Globus pallidus (tissue), 1 donor: ENCODE measurements around the gene RNF4.

ENCODE experiments used
- DNase-seq: peaks from one replicate; pipeline ENCODE4 v3.0.0-alpha.2; 2015; ENCODE audit warnings: low spot score

The RNF4 gene

DNA sequence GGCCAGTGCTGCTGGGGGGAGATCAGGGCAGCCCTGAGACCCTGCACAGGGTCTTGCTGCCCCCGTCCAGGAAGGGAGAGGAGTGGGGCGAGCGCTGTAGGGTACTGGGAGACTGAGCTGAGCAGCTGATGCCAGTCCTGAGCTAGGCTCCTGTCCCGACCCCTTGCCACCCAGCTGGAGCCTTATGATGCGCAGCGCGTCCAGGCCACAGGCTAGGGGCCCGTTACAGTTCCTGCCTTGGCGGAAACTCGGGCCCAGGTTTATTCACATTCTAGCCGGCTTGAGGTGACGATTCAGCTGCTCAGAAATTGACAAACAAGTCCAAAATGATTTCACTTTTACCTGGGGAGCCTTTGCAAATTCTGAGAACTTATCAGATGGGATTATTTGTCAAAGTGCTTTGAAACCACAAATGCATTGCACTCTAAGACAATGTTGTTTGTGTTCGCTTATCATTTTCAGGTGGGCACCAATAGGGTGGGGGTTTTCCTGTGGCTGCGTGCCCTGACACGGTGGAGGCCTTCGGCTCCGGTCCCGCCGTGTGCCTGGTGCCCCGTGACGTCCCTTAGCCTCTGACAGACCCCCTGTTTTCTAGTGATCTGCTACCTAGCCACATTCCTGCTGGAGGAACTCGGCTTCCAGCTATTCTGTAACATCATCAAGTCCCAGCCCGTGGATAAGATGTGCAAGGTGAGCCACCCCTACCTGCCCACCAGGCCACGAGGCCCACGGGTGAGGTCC lies 31.3 kb upstream of the RNF4 start:
- no peak for DNase-seq

DNA sequence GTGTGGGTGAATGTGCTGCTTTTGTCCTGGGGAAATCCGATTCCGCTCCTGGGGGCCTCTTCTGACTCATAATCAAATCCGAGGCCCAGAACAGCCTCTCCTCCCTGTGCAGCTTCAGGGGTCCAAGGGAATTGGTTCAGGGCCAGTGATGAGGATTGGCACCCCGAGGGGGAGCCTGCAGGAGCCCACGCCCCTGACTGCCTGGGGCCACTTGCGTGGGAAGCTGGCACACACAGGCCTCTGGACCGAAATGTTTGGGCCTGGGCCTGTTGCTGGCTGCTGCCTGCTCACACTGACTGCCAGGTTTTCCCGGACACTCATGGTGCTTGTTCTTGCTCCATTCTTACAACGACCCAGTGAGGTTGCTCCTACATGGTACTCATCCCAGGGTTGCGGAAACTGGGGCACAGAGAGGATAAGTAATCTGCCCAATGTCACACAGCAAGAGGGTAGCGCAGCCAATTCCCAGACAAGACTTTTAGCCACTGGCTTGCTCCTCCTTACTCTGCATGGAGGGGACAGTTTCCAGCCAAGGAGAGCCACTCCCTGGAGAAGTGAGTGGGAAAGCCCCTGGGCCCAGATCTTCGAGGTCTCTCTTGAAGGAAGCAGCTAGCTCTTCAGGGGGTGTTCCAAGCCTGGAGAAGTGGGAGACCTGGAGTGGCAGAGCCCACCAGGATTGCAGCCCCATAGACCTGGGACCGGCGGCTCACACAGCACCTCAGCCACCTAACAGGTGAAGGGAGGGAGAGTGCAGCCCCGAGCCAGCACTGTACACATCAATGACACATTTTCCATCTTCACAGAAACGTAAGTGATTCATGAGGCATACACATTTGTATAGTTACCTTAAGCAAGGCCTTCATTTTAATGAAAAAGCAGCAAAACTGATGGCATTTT lies 29.8 kb upstream of the RNF4 start:
- DNase-seq = peak; percentile 37

DNA sequence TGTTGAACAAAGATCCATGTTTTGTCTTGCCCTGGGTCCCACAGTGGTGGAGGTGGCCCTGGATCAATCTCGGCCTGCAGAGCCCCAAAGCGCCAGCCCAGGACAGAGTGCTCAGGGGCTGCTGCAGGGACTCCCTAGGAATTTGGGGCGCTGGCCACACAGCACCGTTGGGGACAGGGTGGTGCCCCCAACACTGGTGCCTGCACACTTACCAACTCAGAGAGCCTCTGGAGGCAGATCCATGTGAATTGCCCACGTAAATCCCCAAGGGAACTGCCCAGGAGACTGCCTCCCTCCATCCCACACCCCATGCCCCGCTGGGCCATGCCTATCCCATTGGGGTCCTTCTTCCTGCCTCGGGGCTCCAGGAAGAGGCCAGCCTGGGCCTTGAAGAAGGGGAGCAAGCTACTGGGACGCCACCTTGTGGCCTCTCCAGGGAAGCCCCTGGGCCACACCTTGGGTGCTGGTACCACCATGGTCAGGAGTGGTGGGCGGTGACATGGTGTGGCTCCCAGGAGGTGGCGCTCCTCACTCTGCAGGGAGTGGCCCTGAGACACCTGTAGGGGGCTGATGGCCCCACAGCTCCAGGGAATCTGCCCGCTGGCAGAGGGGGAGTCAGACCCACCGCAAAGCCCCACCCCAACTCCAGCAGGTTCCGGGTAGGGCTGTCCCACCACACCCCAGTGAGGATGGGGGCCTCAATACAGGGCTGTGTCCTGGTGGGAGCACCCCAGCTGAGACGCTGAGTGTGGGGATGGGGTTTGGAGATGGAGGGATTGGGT lies 27.3 kb upstream of the RNF4 start:
- no peak for DNase-seq

DNA sequence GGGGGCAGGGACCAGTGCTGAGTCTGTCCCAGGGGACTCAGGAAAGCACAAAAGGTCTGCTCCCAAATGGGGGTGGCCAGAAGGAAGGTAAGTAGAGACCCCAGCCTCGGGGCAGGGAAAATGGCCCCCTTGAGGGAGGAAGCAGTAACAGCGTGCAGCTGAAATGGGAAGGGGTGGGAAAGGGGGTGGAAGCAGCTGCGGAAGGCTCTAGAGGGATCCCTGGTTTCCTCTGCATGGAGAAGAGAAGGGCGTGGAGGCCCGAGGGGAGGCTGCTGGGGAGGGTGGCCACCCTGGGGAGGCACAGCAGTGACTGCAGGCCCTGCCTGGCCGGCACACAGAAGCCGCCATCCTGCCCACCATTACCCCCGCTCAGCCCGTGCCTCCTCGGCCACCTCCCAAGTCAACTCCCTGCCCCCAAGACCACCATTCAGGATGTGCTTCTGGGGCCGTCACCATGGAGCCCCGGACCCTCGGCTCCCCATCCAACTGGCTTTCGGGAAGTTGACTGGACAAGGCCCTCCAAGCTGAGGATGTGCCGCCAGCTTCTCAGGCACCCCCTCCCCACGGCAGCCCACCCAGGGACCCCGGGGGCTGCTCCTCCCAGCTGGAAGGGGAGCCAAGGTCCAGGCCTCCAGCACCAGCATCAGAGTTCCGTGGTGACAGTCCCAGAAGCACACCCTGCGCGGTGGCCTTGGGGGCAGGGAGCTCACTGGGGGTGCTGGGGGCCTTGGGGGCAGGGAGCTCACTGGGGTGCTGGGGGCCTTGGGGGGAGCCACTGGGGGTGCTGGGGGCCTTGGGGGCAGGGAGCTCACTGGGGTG lies 26.5 kb upstream of the RNF4 start:
- DNase-seq = no peak

DNA sequence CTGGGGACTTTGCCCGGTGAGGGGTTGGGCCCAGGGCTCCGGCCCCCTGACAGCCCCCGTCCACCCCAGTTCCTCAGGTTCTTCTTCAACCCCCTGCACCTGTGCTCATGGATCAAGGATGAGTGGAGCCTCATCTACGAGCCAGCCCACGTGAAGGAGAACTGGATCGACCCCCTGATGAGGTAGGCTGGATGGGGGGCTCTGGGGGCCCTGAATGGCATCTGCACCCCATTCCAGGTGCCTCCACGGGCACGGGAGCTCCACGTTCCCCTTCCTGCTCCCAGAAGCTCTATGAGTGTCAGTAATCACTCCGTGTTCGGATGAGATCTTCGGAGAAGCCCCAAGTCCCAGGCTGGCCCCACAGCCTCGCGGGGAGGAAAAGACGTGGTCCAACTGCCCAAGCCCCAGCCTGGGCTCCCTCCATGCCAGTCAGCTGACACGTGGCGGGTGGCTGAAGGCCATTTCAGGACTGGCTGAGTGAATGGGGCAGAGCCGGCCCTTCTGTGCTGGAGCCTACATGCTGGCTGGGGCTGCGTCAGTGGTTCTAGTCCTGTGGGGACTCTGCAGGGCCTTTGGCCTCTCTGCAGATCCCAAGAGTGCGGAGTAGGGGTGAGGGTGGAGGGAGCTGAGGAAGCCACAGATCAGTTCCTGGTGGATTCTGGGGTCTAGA lies 25.7 kb upstream of the RNF4 start:
- no peak for DNase-seq

DNA sequence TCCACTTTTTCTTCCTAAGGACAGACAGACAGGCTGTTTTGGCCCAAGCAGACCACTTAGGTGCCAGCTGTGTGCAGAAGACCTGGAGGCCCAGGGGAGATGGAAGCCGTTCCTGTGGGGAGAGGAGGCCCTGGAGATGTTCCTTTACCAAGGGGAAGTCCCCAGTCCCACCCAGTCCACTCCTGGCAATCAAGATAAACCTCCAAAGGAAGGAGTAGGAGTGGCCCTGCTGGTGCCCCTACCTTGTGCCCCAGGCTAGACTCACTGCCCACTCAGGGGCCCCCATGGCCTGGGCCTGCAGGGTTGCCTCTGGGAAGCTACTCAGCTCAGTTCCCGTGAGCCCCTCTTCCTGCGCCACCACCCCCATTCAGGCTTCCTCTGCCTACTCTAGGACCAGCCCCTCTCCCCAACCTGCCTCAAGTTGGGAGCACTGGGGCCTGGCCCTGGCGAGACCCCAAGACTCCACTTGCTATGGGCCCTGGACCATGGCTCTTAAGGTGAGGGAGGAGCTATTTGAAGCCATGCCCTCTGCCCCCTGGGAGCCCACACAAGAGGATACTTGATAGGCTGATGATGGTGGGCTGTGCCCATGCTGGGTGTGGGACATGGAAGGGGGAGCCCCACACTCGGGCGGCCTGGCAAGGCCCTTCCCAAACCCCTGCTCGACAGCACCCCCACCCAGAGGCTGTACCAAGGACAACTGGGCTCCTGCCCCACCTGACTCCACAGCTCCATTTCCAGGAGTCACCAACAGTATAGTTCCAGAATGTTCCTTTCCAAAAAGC lies 24.8 kb upstream of the RNF4 start:
- DNase-seq = no peak

DNA sequence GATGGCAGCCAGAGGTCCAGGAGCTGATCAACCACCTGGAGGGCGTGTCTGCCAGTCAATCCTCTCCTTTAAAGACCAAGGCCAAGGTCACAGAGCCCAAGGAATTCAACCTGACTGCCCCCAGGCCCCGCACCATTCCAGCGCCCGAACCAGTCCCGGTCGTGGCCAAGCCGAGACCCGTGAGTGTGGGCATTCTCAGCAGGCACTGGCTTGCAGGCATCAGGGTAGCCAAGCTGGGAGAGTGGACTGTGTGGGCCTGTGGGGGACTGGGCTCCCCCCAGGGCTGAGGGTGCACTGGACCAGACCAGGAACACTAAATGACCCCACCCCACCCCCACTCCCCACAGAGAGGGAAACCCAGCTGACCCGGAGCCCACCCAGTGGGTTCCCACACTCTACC lies 23.8 kb upstream of the RNF4 start:
- no peak for DNase-seq

DNA sequence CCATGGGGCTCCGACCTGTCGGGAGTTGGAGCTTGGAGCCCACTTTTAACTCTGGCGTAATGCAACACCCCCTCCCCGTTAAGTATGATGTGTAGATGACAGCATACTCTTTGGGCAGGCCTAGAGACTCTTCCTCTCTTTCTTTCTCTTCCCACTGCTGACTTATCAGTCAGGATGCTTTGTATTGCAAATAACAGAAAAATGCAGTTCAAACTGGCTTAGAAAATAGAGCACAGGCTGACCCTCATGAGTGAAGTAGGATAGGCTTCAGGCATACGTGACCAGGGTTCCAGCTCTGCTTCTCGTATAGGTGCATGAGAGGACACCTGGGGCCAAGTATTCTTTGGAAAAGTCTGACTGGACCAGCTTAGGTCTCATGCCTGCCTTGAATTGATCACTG lies 23.3 kb upstream of the RNF4 start:
- no peak for DNase-seq

DNA sequence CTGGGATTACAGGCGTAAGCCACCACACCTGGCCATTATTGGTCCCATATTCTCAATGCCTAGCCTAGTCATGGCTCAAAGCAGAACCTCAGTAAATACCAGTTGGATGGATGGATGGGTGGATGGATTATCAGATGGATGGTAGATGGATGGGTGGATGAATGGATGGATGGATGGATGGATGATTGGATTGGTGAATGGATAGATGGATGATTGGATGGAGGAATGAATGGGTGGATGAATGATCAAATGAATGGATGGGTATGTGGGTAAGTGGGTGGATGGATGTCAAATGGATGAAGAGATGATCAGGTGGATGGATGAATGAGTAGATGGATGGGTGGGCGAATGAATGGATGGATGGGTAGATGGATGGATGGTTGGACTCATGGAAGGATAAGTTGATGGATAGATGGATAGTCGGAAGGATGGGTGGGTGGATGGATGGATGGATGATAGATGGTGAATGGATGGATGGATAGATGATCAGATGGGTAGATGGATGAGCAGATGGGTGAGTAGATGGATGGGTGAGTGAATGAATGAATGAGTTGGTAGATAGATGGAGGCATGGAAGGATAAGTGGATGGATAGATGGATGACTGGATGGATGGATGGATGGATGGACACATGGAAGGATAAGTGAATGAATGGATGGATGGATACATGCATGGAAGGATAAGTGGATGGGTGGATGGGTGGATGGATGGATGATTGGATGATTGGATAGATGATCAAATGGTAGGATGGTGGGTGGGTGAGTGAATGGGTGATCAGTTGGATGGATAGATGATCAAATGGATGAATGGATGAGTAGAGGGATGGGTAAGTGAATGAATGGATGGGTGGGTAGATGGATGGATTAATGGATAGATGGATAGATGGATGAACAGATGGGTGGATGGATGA lies 22.0 kb upstream of the RNF4 start:
- DNase-seq = no peak

DNA sequence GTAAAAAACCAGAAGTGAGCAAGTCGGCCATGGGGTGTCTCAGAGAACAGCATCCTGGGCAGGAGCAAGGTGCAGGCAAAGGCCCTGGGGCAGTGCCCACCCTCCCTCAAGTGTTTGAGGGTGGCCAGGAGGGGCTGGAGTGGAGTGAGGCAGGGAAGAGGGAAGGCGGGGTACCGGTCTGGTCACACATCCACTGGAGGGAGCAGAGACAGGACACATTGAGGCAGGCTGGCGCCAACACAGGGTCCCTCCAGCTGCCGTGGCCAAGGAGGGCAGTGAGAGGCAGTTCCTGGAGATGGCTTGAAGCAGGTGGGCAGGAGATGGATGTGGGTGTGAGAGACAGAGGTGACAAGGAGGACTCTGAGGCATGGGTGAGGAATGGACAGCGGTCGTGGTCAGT lies 20.3 kb upstream of the RNF4 start:
- no peak for DNase-seq

DNA sequence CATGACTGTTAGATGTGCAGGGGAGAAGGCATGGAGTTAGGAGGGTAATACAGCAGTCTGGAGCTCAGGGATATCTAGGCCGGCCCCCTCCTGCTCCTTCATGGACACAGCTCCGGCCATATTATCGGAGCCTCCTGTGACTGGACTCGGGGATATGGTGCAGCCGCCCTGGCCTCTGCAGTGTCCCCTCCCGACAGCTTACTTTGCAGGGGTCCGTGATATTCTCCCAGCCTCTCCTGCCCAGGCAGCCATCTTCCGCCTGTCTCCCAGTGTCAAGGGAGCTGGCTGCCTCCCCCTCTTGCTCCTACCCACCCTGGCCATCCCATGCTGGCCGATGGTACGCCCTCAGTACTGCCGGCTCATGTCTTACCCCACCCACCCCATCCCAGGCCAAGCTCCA lies 19.9 kb upstream of the RNF4 start:
- no peak for DNase-seq

DNA sequence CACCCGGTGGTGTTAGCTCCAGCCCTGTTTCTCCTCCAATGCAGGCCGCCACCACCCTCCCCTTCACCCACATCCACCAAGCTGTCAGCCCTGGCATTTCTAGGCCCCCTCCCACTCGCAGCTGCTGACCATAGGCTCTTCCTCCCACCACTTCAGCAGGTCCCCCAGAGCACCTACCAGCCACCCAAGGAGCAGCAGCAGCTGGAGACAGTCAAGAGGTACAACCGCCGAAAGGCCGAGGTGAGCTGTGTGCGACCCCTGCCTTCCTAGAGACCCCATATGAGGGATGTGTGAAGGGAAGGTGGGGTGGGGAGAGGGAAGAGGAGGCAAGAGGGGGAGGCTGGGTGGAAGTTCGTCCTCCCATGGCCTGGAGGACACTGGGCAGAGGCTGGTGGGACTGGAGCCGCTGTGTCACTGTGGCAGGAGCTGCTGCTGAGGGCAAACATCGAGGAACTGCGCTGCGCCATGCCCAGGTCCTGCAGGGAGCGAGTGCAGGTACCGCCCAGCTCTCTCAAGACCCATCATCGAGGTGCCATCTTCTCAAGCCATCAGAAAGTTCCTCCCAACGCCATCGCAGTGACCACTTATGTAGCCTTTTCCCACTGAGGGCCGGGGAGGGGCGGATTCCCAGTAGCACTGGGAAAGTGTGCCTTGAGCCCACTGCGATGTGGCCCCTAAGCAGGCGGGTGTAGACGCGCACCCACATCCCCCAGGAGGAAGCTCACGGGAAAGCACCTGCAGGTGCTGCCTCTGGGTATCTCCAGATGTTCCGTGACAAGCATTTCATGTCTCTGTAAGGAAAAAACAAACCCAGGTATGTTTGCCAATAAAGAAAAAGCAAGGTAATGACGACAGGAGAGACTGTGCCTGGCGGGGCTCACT lies 19.2 kb upstream of the RNF4 start:
- DNase-seq = no peak

DNA sequence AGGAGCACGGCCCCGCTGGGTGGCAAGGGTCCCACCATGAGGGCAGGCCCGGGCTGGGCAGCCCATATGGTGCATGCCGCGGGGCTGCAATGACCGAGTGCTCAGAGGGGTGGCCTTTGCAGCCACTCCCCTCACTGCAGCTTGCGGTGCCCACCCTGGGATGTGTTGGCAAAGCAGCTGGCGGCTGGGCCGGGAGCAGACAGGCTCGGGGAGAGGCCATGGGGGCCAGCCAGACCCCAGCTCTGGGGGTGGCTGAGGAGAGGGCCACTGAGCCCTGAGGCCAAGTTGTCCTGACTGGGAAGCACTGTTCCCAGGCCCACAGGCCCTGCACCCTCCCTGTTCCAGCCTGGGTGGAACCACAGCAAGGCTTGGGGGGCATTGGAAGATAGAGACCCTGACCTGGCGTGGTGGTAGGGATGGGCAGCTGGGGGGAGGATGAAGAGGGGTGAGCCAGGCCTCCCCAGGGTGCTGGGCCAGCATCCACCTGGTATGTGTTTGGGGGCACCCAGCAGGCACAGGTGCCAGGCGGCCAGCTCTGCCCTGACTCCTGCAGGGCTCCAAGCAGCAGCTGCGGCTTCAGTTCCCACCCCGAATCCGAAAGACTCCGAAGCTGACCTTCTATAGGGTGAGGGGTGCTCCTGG lies 18.4 kb upstream of the RNF4 start:
- no peak for DNase-seq

DNA sequence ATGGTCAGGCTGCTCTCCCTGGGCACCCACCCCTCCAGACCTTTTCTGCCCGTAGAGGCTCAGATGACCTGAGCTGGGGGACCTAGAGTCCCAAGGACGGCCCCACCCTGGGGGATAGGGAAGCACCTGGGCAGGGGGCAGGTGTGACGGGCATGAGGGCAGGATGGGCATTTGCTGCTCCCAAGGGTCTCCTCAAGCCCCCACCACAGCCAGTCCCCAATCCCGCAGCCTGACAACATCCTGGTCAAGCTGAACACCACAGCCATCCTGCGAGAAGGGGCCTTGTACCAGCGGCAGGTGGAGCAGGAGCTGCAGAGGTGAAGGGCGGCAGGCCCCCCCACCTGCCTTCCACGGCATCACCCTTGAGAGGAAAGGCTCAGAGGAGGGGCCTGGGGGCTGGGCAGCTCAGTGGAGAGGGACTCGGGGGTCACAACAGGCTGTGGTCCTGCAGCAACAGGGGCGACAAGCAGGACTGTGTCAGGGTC lies 17.8 kb upstream of the RNF4 start:
- DNase-seq = no peak

DNA sequence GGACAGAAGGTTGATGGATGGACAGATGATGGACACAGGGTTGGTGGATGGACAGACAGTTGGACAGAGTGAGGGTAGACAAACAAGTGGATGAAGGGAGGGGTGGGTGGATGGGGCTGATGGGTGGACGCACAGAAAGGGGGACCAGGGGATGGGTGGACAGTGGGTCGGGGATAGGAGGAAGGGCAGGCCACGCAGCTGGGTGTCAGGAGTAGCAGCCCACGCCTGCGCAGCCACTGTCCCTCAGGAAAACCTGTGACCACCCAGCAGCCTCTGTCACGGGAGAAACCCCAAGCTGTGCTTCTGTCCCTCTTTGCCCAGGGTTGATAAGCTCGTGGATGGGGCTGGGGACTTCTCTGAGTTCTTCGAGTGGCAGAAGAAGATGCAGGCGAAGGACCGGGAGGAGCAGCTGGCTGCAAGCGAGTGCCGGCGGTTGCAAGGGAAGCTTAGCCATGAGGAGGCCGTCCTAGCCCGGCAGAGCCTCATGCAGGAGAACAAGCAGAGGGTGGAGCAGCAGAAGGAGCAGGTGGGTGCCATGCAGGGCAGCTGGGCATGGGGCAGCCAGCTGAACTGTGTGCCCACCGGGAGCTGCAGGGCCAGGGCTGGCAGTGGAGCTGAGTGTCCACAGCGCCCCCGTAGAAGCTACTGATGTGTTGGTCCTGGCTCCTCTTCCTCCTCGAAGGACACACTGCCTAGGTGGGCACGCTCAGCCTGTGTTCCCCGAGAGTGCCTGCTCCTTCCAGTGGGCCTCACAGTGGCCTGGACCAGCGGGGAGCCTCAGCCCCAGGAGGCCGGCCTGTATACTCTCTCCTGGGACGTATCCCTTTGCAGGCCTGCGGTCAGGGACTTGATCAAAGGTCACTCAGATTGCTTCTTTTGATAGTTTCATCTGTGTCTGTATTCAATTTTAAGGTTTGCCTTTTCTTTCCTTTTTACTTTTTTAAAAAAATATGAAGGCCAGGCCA lies 16.8 kb upstream of the RNF4 start:
- DNase-seq = no peak
